ENCODE results near the gene DPM1.

DPM1 gene

GRCh38 chr20:50929299-50930138 lies 28.8 kb downstream of the DPM1 start:
- DNase-seq, result peak; percentile 93

- no peak for DNase-seq
Measured at GRCh38 chr20:50928469-50928868, 29.9 kb downstream of the DPM1 start.

GRCh38 chr20:50926530-50926929 lies 31.8 kb downstream of the DPM1 start:
- DNase-seq, result no peak

GRCh38 chr20:50924261-50924920 lies 33.9 kb downstream of the DPM1 start:
- DNase-seq, result no peak

GRCh38 chr20:50921803-50922501 lies 36.4 kb downstream of the DPM1 start:
- DNase-seq, result no peak

GRCh38 chr20:50920997-50921396 lies 37.3 kb downstream of the DPM1 start:
- no peak for DNase-seq

- DNase-seq, result no peak
Measured at GRCh38 chr20:50919567-50919966, 38.8 kb downstream of the DPM1 start.

GRCh38 chr20:50918403-50918802 lies 39.9 kb downstream of the DPM1 start:
- no peak for DNase-seq

GRCh38 chr20:50916934-50917333 lies 41.4 kb downstream of the DPM1 start:
- DNase-seq, result no peak

- DNase-seq, result no peak
Measured at GRCh38 chr20:50916257-50916656, 42.1 kb downstream of the DPM1 start.

GRCh38 chr20:50915424-50915823 lies 42.9 kb downstream of the DPM1 start:
- DNase-seq, result no peak

- DNase-seq, result no peak
Measured at GRCh38 chr20:50913690-50914375, 44.5 kb downstream of the DPM1 start.

- no peak for DNase-seq
Measured at GRCh38 chr20:50911716-50912115, 46.6 kb downstream of the DPM1 start.

GRCh38 chr20:50911030-50911429 lies 47.3 kb downstream of the DPM1 start:
- no peak for DNase-seq

GRCh38 chr20:50909413-50909812 lies 48.9 kb downstream of the DPM1 start:
- DNase-seq, result no peak

- DNase-seq, result no peak
Measured at GRCh38 chr20:50904067-50904570, 54.2 kb downstream of the DPM1 start.

GRCh38 chr20:50903353-50904051 lies 54.8 kb downstream of the DPM1 start:
- DNase-seq, result no peak

- no peak for DNase-seq
Measured at GRCh38 chr20:50901301-50901700, 57.0 kb downstream of the DPM1 start.

GRCh38 chr20:50900261-50900660 lies 58.1 kb downstream of the DPM1 start:
- no peak for DNase-seq

- no peak for DNase-seq
Measured at GRCh38 chr20:50898475-50898874, 59.9 kb downstream of the DPM1 start.

GRCh38 chr20:50895111-50895830 lies 63.1 kb downstream of the DPM1 start:
- no peak for DNase-seq

- no peak for DNase-seq
Measured at GRCh38 chr20:50893620-50894019, 64.7 kb downstream of the DPM1 start.

Measured in midbrain (tissue), 1 donor.